Dedifferentiated amniotic fluid mesenchymal stem cell (primary cell): Measurements from ENCODE around the gene DZIP1L.

ENCODE experiments used
- DNase-seq: peaks from one replicate; pipeline ENCODE4 v3.0.0-alpha.2; 2016; ENCODE audit errors: extremely low spot score

Gene DZIP1L

DNA sequence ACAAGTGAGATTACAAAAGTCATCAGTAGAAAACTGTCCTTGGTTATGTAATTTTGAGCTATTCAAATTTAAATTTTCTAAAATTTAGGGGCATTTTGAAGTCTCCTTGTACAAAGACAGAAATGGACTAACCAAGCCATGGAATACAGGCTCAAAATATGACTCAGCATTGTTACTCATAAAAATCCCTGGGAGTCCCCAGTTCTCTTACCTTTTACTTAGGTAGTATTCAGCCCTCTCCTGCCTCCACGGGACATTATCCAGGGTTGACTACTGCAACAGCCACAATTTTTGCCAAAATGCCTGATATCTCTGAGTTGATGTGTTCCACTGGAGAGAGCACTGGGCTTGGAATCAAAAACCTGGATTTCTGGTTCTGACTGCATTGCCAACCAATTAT lies 80.5 kb downstream of the DZIP1L start:
- no peak for DNase-seq

GRCh38 chr3:138033202-138033691 lies 82.2 kb downstream of the DZIP1L start:
- no peak for DNase-seq

DNA sequence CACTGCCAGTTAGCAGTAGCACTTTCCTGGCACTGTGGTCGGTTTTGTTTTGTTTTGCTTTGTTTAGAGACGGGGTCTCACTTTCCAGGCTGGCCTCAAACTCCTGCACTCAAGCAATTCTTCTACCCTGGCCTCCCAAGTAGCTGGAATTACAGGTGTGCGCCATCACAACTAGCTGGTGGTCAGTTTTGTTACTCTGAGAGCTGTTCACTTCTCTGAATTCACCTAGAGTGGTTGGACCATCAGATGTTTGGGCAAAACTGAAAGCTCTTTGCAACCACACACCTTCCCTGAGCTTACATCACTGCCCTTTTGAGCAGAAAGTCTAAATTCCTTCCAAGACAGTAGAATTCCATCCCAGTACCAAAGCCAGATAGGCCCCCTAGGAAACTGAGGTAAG lies 82.8 kb downstream of the DZIP1L start:
- DNase-seq, result no peak

DNA sequence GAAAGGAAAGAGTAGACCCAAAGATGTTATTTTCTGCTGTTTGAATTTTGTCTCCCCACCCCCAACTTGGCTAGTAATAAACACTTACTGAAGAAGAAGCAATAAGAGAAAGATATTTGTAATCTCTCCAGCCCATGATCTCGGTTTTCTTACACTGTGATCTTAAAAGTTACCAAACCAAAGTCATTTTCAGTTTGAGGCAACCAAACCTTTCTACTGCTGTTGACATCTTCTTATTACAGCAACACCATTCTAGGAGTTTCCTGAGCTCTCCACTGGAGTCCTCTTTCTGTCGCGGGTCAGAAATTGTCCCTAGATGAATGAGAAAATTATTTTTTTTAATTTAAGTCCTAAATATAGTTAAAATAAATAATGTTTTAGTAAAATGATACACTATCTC lies 83.9 kb downstream of the DZIP1L start:
- no peak for DNase-seq

DNA sequence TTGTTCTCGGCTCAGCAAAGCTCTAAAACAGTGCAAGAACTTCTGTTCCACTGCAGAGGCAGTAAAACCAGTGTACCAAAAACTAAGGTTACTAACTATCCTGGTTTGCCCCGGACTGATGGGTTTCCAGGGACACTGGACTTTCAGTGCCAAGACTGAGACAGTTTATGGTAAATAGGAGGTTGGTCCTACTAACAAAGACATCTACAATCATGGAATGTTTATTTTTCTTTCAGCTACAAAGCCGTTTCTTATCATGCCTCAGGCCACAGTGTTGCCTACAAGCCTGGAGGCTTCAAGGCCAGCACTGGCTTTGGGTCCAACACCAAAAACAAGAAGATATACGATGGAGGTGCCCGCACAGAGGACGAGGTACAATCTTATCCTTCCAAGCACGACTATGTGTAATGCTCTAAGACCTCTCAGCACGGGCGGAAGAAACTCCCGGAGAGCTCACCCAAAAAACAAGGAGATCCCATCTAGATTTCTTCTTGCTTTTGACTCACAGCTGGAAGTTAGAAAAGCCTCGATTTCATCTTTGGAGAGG lies 84.6 kb downstream of the DZIP1L start:
- DNase-seq, result no peak

DNA sequence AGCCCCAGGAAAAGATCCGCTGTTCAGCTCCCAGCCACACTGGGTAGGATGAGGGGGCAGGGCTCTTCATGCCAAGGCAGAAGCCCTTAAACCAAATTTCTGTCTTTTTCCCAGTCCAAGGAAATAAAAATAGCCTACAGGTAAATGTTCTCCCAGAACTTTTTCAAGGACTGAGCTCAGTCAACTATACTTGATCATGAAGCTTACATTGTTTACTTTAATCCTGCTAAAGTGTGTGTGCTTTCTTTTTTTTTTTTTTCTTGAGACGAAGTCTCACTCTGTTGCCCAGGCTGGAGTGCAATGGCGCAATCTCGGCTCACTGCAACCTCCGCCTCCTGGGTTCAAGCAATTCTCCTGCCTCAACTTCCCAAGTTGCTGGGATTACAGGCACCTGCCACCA lies 87.6 kb downstream of the DZIP1L start:
- DNase-seq, result no peak

- no peak for DNase-seq
These were observed 89.9 kb downstream of the DZIP1L start for GRCh38 chr3:138025553-138025952.

- DNase-seq, result no peak
These were observed 91.7 kb downstream of the DZIP1L start for GRCh38 chr3:138023754-138024153.

DNA sequence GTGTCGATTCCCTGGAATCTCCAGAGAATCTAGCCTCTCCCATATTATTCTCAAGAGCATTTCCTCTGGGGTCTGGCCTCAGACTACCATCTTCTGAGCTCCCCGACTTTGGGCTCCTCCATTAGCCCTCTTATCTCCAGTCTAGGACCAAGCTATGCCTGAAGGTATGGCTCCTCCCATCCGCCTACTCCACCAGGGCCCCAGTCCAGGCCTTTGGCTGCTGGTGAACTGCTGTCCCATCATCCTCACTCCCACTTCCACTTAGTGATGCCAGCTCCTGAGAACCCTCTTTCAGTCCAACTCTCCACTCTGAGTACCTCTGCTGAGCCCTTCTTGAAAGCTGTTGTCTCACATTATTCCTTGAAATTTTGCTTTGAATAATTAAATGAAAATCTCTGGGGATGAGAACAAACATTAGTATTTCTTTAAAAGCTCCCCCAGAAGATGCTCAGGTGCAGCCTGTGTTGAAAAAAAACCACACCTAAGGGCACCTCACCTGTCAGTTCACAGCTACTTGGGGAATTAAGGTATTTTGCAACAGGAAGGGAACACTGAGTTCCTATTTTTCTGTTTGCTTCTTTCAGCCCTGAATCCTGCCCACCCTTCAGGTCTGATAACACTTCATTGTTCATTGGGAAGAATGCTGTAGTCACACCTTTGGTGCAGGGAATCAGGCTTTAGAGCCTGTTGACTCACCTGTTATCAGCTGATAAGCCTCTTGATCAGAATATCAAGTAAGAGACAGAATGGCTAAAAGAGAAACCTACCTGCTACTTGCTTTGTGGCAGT lies 95.9 kb downstream of the DZIP1L start:
- no peak for DNase-seq

DNA sequence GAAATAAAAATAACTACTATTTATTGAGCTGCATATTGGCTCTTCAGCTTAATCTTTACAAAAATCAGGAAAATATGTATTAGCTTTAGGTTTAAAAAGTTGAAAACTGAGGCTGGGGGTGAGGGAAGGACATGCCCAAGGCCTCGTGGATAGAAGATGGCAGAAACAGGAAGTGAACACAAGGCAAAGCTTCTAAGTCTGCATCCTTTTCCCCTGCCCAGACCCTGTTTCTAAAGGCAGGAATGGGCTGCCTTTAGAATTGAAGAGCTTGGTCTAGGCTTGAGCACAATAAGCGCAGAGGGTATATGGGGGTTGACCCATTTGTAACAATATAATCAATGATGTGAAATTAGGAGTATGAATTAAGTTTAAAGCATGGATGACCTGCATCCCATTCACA lies 99.3 kb downstream of the DZIP1L start:
- no peak for DNase-seq

DNA sequence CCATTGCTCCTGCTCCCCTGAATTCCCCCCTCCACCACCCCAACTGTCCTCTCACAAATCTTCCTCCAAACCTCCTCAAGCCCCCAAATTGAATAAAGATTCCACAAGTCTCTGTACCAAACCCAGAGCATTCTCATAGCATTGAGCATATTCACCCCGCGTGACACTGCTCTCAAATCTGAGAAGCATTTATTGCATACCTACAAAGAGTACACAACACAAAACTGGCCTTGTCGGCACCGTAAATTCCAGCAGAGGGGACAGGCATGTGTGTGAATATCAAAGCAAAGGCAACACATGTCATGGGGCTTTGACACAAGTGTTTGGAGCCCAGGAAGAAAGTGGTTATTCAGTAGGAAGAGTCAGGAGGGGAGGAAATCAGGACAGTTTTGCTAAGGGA lies 102.9 kb downstream of the DZIP1L start:
- no peak for DNase-seq
